HUES48 (cell line): Measurements from ENCODE around the gene CDK6.

Experiments
- H3K27ac ChIP-seq: one replicate; pipeline ENCODE4 v1.7.0; 2013; ENCODE audit warnings: low read depth, low read length, inconsistent platforms
- H3K27me3 ChIP-seq: 2 replicates; pipeline ENCODE4 v1.6.1; 2013; ENCODE audit warnings: mild to moderate bottlenecking, low read length; ENCODE audit not compliant: control insufficient read depth, insufficient read depth
- H3K36me3 ChIP-seq: 2 replicates; pipeline ENCODE4 v1.6.1; 2013; ENCODE audit warnings: low read length; ENCODE audit not compliant: control insufficient read depth, insufficient read depth
- H3K4me1 ChIP-seq: 2 replicates; pipeline ENCODE4 v1.6.1; 2013; ENCODE audit warnings: mild to moderate bottlenecking, low read length; ENCODE audit not compliant: control insufficient read depth, insufficient read depth
- H3K4me3 ChIP-seq: 2 replicates; pipeline ENCODE4 v1.5.1; 2013; ENCODE audit warnings: mild to moderate bottlenecking, low read depth, low read length
- H3K9ac ChIP-seq: 2 replicates; pipeline ENCODE4 v1.6.1; 2013; ENCODE audit warnings: mild to moderate bottlenecking, low read depth, low read length, moderate library complexity
- H3K9me3 ChIP-seq: 2 replicates; pipeline ENCODE4 v1.6.1; 2013; ENCODE audit warnings: low read length; ENCODE audit not compliant: control insufficient read depth, insufficient read depth

Gene CDK6

GRCh38 chr7:92639966-92640365 is 196.4 kb downstream of the CDK6 start:
- H3K4me1 ChIP-seq: peaks cover 8% of the 10 kb centered on the region

DNA sequence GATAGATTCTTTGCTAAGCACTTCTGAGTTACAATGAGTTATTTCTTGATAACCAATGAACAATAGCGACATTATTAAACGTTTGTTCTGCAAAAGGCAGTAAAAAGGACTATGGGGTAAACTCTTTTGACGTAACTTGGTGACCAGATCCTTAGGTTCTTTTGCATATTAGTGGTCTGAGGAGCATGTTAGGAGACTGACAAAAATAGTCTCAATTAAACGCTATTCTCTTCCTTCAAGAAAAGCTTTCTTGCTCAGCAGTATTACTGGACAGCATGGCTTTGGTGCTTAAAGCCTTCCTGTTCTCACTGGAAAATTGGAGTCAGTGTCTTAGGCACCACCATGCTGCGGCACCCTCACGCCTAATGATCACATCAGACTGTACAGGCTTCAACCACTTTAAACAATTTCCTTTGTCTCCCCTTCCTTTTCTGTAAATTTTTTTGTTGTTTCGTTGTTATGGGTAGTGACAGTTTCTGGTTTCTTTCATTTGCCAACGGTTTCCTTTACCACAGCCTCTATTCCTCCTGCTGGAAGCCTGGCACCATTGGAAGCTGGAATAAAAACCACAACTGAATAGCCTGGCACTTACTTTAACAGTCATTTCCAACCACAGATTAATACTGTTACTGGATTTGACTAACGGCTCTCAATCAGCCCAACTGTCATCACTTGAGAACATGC is 197.0 kb downstream of the CDK6 start:
- Histone ChIP-seq H3K9me3 (no peaks in the 10 kb centered on the region), H3K4me3 (no peak overlapping the region), H3K27me3 (no peaks in the 10 kb centered on the region), H3K4me1 (peaks cover 14% of the 10 kb centered on the region), H3K36me3 (no peaks in the 10 kb centered on the region), H3K27ac (no peak overlapping the region), H3K9ac (no peak overlapping the region)

More at GRCh38 chr7:92639966-92640365, 196.4 kb downstream of the CDK6 start:
- H3K27me3 ChIP-seq: no peaks in the 10 kb centered on the region
- no peak overlapping the region for H3K9ac ChIP-seq
- H3K36me3 ChIP-seq: no peaks in the 10 kb centered on the region
- H3K27ac ChIP-seq: no peak overlapping the region
- no peaks in the 10 kb centered on the region for H3K9me3 ChIP-seq
- no peak overlapping the region for H3K4me3 ChIP-seq

DNA sequence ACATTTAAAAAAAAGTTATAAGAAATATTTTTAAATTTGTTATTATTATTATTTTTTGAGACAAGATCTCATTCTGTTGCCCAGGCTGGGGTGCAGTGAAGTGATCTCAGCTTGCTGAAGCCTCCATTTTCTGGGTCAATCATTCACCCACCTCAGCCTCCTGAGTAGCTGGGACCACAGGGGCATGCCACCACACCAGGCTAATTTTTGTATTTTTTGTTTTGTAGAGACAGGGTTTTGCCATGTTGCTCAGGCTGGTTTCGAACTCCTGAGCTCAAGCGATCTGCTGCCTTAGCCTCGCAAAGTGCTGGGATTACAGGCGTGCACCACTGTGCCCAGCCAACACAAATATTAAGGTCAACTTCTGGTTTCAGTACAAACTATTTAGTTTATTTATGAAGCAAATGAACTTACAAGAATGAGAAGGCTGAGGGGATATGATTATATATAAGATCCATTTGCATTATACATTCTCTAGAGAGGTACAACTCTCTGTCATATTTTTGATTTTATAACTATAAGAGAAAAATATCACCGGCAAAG is 200.3 kb downstream of the CDK6 start:
- Histone ChIP-seq H3K36me3 (no peaks in the 10 kb centered on the region), H3K4me3 (no peak overlapping the region), H3K9ac (no peak overlapping the region), H3K9me3 (no peaks in the 10 kb centered on the region), H3K4me1 (peaks cover 25% of the 10 kb centered on the region), H3K27ac (no peak overlapping the region), H3K27me3 (no peaks in the 10 kb centered on the region)

- H3K27ac ChIP-seq: peak overlapping the region; percentile 77
- no peaks in the 10 kb centered on the region for H3K27me3 ChIP-seq
- no peaks in the 10 kb centered on the region for H3K36me3 ChIP-seq
- no peak overlapping the region for H3K4me3 ChIP-seq
- H3K9ac ChIP-seq: no peak overlapping the region
- peaks cover 25% of the 10 kb centered on the region for H3K4me1 ChIP-seq
- H3K9me3 ChIP-seq: no peaks in the 10 kb centered on the region
These were observed 200.8 kb downstream of the CDK6 start for GRCh38 chr7:92635538-92635937.

DNA sequence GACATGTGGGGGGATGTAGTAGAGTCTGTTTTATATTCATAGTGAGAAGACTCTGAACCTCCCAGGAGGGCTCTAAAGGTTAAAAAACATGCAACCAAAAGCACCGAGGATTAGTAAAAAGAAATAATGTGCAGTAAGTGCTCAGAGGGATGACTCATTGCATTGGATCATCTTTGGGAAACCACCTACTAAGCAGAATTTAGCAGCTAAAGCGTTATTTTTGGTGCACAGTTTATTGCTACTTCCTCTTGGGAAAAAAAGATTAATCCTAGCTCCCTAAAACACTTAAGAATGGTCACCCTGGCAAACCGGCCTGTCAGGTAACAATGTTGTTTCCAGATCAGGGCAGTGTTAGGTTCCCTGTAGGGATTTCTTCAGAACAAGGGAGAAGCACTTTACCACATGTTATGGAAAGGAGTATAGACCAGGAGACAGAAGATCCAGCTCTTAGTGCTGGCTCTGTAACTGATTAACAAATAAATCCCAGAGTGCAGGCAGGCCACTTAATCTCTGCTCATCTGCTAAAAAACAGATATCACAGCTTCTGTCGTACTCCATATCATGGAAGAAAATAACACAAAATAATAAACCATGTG is 201.4 kb downstream of the CDK6 start:
- no peak overlapping the region for H3K9ac ChIP-seq
- no peaks in the 10 kb centered on the region for H3K27me3 ChIP-seq
- no peaks in the 10 kb centered on the region for H3K9me3 ChIP-seq
- no peak overlapping the region for H3K4me3 ChIP-seq
- H3K36me3 ChIP-seq: no peaks in the 10 kb centered on the region
- H3K27ac ChIP-seq: peak overlapping the region; percentile 77
- H3K4me1 ChIP-seq: peaks cover 25% of the 10 kb centered on the region

GRCh38 chr7:92634205-92634604 is 202.2 kb downstream of the CDK6 start:
- Histone ChIP-seq H3K27ac (peak overlapping the region; percentile 60), H3K4me3 (no peak overlapping the region), H3K4me1 (peaks cover 25% of the 10 kb centered on the region)

GRCh38 chr7:92633211-92633906 is 203.0 kb downstream of the CDK6 start:
- Histone ChIP-seq H3K9me3 (no peaks in the 10 kb centered on the region), H3K36me3 (no peaks in the 10 kb centered on the region), H3K4me3 (no peak overlapping the region), H3K4me1 (peaks cover 25% of the 10 kb centered on the region), H3K9ac (no peak overlapping the region), H3K27ac (peak overlapping the region; percentile 62), H3K27me3 (no peaks in the 10 kb centered on the region)

More at GRCh38 chr7:92634205-92634604, 202.2 kb downstream of the CDK6 start:
- Histone ChIP-seq H3K36me3 (no peaks in the 10 kb centered on the region), H3K9me3 (no peaks in the 10 kb centered on the region), H3K27me3 (no peaks in the 10 kb centered on the region), H3K9ac (no peak overlapping the region)

DNA sequence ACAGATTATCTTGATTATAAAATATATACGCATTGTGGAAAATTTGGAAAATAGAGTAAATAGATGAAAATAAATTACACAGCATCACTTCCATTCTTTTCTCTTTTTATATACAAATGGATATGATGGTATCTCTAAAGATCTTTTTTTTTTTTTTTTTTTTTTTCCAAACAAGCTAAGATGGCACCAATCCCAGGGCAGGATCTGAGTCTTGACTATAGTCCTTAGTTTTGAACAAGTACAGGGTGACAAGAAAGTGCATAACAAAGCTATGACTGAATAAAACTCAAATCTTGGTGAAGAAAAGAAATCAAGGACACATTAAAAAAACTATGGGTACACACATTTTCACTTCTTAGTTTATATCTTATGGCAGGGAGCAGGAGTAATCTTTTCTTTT is 203.6 kb downstream of the CDK6 start:
- peak overlapping the region; percentile 62 for H3K27ac ChIP-seq
- H3K4me3 ChIP-seq: no peak overlapping the region
- H3K36me3 ChIP-seq: no peaks in the 10 kb centered on the region
- no peaks in the 10 kb centered on the region for H3K27me3 ChIP-seq
- peaks cover 25% of the 10 kb centered on the region for H3K4me1 ChIP-seq
- no peaks in the 10 kb centered on the region for H3K9me3 ChIP-seq
- no peak overlapping the region for H3K9ac ChIP-seq

GRCh38 chr7:92631850-92632487 is 204.4 kb downstream of the CDK6 start:
- Histone ChIP-seq H3K27me3 (no peaks in the 10 kb centered on the region), H3K9ac (no peak overlapping the region), H3K4me3 (no peak overlapping the region), H3K9me3 (no peaks in the 10 kb centered on the region), H3K36me3 (no peaks in the 10 kb centered on the region), H3K27ac (no peak overlapping the region), H3K4me1 (peaks cover 25% of the 10 kb centered on the region)

DNA sequence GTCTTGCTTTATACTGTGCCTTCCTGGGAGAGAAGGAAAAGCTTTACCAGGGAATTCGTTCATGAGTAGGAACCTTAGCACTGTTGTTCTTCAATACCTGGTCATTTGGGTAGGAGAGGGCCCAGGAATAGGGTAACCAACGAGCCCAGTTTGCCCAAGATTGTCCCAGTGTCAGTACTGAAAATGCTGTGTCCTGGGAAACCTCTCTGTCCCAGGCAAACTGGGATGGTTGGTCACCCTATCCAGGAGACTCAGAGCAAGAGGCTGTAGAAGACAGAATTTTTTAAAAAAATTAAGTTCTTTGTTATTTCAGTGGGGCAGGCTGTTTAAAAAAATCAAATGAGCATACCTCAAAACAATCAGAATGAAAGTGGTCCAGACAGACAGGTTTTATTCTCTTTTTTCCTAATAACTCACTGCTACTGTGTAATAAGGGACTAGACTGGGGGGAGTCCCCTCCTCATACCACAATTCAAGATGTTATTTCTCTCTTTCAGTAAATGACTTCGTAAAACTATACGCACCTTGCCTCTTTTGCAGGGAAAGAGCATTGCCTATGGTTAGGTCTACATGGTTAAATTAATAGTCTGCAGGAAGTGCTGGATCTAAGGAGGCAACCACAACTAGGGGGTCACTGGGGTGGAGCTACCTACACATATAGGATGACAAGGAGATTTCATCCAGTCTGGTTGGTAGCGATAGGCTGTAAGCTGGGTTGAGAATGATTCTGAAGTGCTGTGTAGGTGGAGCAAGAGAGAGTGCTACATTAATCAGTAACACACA is 205.1 kb downstream of the CDK6 start:
- Histone ChIP-seq H3K27me3 (no peaks in the 10 kb centered on the region), H3K9ac (no peak overlapping the region), H3K4me3 (no peak overlapping the region), H3K4me1 (peaks cover 25% of the 10 kb centered on the region), H3K36me3 (no peaks in the 10 kb centered on the region), H3K27ac (no peak overlapping the region), H3K9me3 (no peaks in the 10 kb centered on the region)
